DMS153 treated with DMSO at 0.1 percent for 48 hours (cell line): Measurements from ENCODE around the gene IFITM5.
"Not testable (repeated sequence)": the region's sequence is repeated elsewhere in the genome, so short reads cannot be mapped to it uniquely, and the experiment has no call there.

Experiments used
- DNase-seq: peaks from one replicate; lab custom pipeline; 2025; ENCODE audit not compliant: unreplicated experiment; lab: John Stamatoyannopoulos, UW

Gene IFITM5

DNA sequence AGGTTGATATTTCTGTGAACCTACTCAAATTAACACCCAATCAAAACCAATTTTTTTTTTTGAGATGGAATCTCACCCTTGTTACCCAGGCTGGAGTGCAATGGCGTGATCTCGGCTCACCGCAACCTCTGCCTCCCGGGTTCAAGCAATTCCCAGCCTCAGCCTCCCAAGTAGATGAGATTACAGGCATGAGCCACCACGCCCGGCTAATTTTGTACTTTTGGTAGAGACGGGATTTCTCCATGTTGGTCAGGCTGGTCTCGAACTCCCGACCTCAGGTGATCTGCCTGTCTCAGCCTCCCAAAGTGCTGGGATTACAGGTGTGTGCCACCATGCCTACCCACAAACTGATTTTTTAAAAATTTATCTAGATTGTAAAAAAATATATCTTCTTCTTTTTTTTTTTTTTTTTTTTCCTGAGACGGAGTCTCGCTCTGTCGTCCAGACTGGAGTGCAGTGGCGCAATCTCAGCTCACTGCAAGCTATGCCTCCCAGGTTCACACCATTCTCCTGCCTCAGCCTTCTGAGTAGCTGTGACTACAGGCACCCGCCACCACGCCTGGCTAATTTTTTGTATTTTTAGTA, 29.3 kb upstream of the IFITM5 start:
- not testable (repeated sequence) for DNase-seq

DNA sequence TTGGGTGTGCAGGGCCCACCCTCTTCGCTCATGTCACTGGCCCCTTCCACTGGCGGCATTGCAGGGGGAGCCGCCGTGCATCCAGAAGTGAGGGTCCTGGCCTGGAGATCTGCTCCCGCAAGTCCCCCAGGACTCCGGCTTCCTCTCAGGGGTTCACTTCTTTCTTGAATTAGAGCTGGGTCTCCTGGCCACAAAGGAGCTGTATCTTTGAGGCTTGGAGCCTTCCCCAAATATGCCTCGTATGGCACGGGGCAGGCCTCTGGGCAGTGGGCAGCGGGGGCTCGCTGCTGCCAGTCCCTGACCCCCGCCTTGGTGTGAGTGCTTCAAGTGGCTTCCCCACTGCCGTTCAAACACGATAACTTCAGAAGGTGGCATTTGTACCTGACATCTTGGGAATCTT, 28.7 kb upstream of the IFITM5 start:
- no peak for DNase-seq

DNA sequence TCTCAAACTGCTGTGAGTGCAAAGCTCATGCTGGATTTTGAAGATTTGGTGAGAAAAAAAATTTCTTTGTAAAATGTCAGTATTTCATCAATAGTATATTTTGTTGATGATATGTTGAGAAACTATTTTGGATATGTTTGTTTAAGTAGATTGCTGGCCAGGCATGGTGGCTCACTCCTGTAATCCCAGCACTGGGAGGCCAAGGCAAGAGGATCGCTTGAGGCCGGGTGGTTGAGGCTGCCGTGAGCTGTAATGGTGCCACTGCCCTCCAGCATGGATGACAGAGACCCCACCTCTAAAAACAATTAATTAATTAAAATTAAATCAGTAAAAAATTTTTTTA, 28.2 kb upstream of the IFITM5 start:
- DNase-seq, result no peak

DNA sequence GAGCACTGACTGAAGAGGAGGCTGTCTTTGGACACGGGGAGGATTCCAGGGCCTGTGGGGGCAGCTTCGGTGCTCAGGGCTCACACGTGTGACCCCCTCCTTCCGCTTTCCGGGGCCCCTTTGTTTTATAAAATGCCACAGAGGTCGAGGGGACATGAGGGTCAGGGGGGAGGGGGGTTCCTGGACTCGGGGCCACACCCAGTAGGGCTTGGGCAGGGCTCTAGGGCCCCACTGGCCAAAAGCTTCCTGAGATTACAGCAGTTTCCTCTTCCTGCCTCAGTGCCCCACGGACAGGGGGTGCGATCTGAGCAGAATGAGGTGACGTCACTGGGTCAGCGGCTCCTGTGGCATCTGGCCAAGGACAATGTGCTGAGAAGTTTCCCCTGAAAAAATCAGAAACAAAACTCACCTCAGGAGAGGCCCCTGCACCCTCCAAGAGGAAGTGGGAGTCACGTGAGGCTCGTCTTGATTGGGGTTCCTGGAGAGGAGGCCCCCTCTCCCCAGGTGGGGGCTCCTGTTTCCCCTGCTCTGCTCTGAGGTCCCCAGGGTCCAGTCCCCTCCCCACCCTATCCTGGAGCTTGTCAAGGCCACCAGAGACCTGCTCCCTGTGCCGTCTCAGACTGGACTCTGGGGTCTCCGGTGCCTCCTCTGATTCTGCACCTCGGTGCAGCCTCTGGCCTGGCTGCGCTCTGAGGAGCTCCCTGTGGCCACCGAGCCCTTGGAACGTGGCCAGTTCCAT, 27.7 kb upstream of the IFITM5 start:
- DNase-seq, result no peak

DNA sequence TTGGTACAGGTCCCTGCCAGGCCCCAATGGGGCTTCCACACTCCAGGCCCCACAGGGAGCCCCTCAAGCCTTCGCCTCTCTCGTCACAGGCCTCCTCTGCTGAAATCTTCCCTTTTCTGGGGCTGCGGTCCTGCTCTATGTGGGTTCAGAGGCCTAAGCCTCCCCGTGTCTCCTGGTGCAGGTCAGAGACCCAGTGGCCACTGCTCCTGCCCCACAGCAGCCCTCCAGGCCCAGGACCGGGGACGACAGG, 27.2 kb upstream of the IFITM5 start:
- no peak for DNase-seq

DNA sequence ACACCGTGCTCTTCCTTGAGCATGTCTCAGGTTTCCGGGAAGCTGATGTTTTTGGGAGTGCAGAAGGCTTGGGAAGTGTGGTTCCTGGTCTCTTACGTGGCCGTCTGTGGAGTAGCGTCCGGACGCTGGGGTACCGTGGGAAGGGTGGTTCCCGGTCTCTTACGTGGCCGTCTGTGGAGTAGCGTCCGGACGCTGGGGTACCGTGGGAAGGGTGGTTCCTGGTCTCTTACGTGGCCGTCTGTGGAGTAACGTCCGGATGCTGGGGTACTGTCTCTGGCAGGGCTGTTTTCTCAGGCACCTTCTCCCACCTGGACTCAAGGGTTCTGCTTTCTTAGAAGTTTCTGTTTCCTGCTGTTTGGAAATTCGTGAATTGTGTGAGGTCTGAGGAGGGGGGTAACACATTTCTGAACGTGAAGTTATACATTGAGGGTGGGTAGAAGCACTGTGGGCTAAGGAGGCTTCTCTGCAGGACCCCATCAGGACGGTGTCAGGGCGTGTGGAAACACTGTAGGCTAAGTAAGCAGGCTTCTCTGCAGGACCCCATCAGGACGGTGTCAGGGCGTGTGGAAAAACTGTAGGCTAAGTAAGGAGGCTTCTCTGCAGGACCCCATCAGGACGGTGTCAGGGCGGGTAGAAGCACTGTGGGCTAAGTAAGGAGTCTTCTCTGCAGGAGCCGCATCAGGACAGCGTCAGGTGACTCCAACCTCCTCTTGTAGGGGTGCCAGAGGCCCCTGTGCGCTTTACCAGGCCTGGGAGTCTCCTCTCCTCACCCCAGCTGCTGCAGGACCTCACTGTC, 26.7 kb upstream of the IFITM5 start:
- DNase-seq, result no peak

DNA sequence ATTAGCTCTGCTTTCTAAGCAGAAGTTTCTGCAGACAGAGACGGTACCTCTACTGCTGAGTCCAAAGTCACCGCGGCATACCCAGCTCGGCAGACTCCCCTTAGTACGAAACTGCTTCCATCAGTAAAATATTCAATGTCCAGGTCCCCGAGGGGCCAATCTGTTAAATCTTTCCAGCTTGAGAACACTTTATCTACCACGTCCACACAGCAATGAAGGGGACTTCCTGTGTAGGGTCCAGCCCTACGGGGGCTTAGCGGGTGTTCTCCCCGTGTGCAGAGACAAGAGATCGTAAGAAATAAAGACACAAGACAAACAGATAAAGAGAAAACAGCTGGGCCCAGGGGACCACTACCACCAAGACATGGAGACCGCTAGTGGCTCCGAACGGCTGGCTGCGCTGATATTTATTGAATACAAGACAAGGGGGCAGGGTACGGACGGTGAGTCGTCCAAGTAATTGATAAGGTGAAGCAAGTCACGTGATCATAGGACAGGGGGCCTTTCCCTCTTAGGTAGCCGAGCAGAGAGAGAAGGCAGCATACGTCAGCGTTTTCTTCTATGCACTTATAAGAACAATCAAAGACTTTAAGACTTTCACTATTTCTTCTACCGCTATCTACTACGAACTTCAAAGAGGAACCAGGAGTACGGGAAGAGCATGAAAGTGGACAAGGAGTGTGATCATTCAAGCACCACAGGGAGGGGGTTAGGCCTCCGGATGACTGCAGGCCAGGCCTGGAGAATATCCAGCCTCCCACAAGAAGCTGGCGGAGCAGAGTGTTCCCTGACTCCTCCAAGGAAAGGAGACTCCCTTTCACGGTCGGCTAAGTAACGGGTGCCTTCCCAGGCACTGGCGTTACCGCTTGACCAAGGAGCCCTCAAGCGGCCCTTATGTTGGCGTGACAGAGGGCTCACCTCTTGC, 25.5 kb upstream of the IFITM5 start:
- not testable (repeated sequence) for DNase-seq

DNA sequence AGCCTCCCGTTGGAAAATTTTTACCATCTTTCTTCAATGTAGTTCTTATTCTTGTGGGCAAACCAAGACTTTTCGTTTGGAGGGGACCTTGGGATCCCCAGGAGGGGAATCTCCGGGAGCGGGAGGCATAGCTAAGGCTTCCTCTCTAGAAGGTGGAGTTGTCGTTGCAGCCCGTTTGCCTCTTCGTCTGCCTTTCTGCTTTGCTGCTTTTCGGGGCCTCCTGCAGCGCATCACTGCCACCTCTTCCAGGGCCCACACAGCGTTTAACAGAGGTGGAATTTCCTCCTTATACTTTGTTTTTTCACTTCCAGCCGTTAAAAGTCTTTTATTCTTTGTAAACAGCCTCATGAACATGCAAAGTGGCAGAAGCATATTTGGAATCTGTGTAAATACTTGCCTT, 24.8 kb upstream of the IFITM5 start:
- no peak for DNase-seq

DNA sequence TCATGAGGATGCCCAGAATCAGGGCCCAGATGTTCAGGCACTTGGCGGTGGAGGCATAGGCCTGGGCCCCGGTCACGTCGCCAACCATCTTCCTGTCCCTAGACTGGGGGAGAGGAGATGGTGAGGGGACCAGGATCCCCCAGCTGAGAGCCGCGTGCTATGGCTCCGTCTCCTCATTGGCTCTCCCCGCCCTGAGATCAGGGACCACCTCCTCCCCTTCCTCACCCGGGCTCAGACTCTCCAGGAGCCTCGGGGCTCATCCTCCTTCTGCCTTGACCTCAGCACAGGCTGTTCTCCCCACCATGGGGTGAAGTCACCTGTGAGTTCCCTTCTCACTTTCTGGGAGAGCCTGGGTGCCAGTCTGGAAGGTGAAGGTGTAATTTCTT, 20.6 kb upstream of the IFITM5 start:
- DNase-seq, result not testable (repeated sequence)

DNA sequence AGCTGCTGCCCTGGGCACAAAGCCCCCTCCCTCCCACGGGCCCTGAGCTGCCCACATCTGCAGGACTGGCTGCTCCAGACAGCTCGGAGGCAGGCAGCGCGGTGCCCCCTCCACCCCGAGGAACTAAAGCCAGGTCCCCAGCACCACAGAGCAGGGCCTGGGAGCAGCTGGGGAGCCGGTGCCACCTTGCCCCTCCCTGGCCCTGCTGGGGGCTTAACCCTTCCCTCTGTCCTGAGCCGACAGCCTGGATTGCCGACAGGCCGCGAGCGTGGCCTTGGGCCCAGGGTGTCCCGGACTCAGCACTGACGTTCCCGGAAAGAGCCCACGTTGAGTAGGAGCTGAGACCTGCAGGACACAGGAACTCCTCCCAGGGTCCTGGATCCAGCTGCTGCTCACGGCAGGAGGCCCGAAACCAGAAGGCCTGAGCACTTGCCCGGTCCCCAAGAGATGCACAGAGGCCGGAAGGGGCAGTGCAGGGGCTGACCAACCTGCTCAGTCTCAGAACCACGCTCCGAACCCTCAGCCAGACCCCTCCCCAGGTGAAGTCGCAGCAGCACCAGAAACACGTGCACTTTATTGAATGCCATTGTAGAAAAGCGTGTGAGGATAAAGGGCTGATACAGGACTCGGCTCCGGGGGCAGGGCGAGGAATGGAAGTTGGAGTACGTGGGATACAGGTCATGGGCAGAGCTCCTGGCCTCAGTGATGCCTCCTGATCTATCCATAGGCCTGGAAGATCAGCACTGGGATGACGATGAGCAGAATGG, 20.0 kb upstream of the IFITM5 start:
- not testable (repeated sequence) for DNase-seq

DNA sequence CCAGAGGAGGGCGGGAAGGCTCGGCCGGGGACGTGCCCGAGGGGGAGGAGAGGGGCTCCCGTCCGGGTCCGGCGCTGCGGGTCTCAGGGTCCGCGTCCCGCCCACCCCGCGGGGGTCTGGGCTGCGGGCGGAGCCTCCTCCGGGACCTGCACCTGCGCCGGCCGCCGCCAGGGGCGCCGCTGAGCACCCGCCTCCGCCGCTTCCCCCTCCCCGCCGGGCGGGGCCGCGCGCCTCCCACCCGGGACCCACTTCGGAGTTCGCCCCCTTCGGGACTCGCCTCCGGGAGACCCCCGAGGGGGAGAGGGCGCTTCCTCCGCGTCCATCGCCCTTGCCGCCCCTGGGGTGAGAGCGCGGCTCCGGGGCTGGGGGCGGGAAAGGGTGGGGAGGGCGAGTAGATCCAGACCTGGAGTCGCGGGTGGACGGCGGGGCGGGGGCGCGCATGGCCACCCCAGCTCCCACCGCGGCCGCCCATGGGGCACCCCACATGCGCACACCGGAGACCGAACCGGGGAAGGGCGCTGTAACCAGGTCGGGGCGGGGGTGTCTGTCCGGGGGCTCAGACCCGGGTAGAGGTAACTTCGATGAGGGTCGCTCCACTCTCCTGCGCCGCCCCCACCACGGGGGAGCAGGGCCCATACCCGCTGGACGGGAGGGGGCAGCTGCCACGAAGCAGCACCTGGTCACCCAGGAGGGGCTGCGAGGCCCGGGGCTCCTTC, 19.2 kb upstream of the IFITM5 start:
- not testable (repeated sequence) for DNase-seq

DNA sequence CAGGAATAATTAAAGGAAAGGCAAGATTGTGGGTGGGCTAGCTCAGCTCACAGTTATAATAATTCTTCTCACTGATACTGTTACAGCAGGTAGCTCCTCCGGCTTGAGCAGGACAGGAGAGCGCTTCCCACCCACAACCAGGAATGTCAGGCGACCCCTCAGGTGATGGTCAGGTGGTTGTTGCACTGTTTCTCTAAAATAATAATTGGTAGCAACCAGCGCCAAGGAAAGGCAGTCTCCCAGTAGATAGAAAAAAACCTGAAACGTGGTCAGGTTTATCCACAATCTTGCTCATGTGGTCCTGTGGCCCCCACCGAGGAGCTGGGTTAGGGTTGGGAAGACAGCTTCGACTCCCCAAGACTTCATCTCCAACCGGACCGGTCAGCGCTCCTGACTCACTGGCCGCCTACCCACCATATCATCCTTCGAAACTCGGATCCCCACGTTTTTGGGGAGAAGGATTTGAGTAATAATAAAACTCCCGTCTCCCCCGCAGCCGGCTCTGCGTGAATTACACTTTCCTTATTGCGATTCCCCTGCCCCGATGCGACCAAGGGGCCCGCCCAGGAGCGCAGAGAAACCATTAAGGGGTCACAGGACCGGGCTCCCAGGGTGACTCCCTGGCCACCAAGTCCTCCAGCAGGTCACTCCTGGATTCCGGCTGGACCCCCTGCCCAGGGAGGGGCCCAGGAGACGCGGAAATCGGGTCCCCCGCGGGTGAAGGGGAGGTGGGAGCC, 18.5 kb upstream of the IFITM5 start:
- DNase-seq, result not testable (repeated sequence)

DNA sequence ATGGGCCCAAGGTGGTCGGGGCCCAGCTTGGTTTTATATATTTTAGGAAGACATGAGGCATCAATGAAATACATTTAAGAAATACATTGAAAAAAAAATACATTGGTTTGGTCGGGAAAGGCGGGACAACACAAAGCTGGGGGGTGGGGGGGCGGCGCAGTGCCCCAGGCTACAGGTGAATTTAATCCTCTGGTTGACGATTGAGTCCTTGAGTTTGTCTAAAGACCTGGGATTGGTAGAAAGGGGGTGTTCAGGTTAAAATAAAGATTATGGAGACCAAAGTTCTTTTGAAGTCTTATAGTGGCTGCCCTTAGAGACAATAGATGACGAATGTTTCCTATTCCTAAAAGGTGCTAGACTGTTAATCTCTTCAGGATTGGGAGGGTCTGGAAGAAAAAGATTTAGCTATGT, 17.6 kb upstream of the IFITM5 start:
- DNase-seq, result no peak

DNA sequence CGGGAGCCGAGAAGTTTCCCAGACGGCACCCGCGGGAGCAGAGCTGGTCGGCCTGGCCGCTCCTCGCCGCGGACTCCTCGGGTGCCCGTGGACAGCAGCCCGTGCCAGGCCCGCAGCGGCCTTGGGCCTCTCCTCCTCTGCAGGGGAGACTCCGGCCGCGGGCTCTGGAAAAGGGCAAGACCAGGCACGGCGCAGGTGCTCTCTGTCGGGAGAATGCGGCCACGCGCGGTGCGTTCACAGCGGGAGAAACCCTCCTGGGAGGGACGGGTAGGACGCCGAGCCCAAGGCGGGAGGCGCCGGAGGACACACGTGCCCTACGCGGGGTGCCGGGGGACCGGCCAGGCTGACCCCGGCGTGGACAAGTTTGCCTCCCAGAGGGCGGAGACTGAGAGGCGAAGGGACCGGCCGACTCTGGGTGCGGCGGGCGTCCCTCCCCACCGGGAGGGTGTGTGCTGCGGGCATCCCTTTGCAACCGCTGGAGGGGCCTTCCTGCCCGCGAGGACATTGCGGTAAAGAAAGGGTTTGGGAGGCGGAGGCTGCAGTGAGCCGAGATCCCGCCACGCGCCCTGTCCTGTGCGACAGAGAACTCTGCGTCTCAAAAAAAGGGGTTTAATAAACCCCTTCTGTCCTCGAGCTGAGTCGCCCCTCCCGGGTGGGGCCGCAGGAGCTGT, 16.8 kb upstream of the IFITM5 start:
- DNase-seq, result no peak

DNA sequence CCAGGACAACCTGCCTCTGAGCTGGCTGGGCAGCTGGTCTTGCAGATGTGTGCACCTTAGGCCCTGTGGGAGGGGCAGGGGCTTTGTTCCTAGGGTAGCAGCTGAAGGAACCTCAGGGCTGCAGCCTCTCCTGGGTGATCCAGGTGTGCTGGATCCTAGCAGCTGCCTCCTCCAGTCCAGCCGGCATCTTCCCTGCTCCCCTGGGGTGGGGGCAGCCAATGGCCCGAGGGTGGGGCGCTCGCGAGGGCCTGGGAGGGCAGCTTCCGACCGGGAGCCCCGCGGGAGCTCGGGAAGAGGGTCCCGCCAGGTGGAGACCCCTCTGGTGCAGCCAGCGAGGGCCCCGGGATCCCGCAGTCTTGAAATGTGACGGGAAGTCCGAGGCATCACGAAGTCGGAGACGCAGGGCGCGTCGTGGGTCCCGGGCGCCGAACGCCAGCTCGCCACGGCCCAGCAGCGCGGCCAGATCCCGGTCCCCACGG, 16.2 kb upstream of the IFITM5 start:
- no peak for DNase-seq

DNA sequence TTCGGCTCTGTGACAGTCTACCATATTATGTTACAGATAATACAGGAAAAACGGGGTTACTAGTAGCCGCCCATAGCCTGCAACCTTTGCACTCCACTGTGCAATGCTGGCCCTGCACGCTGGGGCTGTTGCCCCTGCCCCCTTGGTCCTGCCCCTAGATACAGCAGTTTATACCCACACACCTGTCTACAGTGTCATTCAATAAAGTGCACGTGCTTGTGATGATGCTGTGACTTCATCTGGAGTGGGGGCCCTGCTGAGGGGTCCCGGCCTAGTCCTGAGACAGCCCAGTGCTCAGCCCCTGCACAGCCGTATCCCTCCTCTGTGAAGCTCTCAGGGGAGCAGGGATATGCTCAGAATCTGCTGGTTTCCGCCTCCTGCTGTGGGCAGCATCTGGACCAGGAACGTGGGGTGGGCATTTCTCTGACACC, 15.7 kb upstream of the IFITM5 start:
- no peak for DNase-seq

DNA sequence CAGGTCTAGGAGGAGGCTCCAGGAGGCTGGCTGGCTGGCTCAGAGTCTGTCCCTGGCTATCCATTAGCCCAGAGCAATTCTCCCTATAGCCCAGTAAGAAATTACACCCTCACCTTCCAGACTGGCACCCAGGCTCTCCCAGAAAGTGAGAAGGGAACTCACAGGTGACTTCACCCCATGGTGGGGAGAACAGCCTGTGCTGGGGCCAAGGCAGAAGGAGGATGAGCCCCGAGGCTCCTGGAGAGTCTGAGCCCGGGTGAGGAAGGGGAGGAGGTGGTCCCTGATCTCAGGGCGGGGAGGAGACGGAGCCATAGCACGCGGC, 15.2 kb upstream of the IFITM5 start:
- DNase-seq, result not testable (repeated sequence)

DNA sequence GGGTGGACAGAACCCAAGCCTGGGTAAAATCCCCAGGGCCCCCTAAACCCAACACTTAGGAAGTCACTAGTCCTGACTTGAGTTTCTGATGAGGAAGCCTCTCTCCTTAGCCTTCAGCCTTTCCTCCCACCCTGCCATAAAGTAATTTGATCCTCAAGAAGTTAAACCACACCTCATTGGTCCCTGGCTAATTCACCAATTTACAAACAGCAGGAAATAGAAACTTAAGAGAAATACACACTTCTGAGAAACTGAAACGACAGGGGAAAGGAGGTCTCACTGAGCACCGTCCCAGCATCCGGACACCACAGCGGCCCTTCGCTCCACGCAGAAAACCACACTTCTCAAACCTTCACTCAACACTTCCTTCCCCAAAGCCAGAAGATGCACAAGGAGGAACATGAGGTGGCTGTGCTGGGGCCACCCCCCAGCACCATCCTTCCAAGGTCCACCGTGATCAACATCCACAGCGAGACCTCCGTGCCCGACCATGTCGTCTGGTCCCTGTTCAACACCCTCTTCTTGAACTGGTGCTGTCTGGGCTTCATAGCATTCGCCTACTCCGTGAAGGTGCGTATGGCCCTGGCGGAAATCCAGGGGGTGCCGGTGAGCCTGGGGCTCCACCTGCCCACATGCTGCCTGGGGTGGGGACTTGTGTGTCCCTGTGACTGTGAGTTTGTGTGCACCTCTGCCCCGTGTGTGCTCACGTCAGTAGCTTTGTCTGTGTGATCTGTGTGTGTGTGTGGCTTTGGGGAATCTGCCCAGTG, 14.6 kb upstream of the IFITM5 start, which contains the start of gene IFITM1:
IFITM1 (plus strand) TSS at position 254 of the 767 bp plus-strand sequence; CDS start at position 385, 131 bp downstream.
- no peak for DNase-seq
